IMR-90 (cell line): Measurements from ENCODE around the gene ZNF732. TPM values are rescaled to one million over a fixed set of nuclear protein-coding genes. Genes with fewer than 3 reads are reported as not detected.

Experiments used
- ATAC-seq: fragments of 200-7000 bp; cut with Tn5 transposase; 2 replicates; pipeline ENCODE4 v1.9.1; 2020; ENCODE audit warnings: low read depth, mild to moderate bottlenecking, moderate library complexity
- BruUV-seq: library from RNA; stranded (reverse); fragments of 400-500 nt; replicated peaks from 2 replicates; lab custom pipeline; 2021; lab: Mats Ljungman, UMichigan
- CTCF ChIA-PET: fragments of 300-600 bp; formaldehyde crosslinking; extraction: SDS; loops from one replicate; lab custom pipeline; 2021; ENCODE audit warnings: antibody characterized with exemption; lab: Yijun Ruan, JAX
- POLR2A ChIA-PET: fragments of 300-600 bp; sonication (Branson Sonifier 250); formaldehyde crosslinking; loops from one replicate; lab custom pipeline; 2022; ENCODE audit warnings: antibody characterized with exemption; ENCODE audit not compliant: unreplicated experiment; lab: Charles Lee
- DNase-seq: peaks from one replicate; pipeline ENCODE4 v3.0.0; 2013
- H2AFZ ChIP-seq: replicated peaks from 2 replicates; pipeline ENCODE3; 2013; ENCODE audit warnings: low read length, mild to moderate bottlenecking; ENCODE audit not compliant: poor library complexity
- H2AK5ac ChIP-seq: 2 replicates; pipeline ENCODE4 v1.6.1; 2013; ENCODE audit warnings: low read depth, low read length, inconsistent platforms
- H2AK9ac ChIP-seq: replicated peaks from 2 replicates; pipeline ENCODE3; 2013; ENCODE audit warnings: mild to moderate bottlenecking, low read depth, low read length, moderate library complexity; ENCODE audit not compliant: poor library complexity
- H2BK120ac ChIP-seq: 2 replicates; pipeline ENCODE4 v1.6.1; 2013; ENCODE audit warnings: low read depth, low read length, inconsistent platforms
- H2BK15ac ChIP-seq: 3 replicates; pipeline ENCODE4 v1.6.1; 2013; ENCODE audit warnings: low read depth, low read length, inconsistent platforms
- H2BK20ac ChIP-seq: 2 replicates; pipeline ENCODE4 v1.6.1; 2013; ENCODE audit warnings: low read depth, mild to moderate bottlenecking, inconsistent platforms, low read length, moderate library complexity
- H2BK5ac ChIP-seq: 2 replicates; pipeline ENCODE4 v1.6.1; 2013; ENCODE audit warnings: mild to moderate bottlenecking, low read depth, low read length, inconsistent platforms; ENCODE audit not compliant: poor library complexity, severe bottlenecking
- H3K14ac ChIP-seq: replicated peaks from 2 replicates; pipeline ENCODE4 v1.6.1; 2013; ENCODE audit warnings: low read depth, low read length, inconsistent platforms
- H3K18ac ChIP-seq: 2 replicates; pipeline ENCODE4 v1.6.1; 2013; ENCODE audit warnings: low read depth, low read length, control low read depth
- H3K23ac ChIP-seq: 2 replicates; pipeline ENCODE4 v1.6.1; 2013; ENCODE audit warnings: low read depth, low read length, inconsistent platforms
- H3K27ac ChIP-seq: 2 replicates; pipeline ENCODE4 v1.5.1; 2013; ENCODE audit warnings: mild to moderate bottlenecking, control low read depth, low read length; ENCODE audit not compliant: insufficient read depth
- H3K27me3 ChIP-seq: 2 replicates; pipeline ENCODE4 v1.6.1; 2013; ENCODE audit warnings: low read length; ENCODE audit not compliant: control insufficient read depth, insufficient read depth
- H3K36me3 ChIP-seq: 2 replicates; pipeline ENCODE4 v1.6.1; 2013; ENCODE audit warnings: low read length, mixed read lengths; ENCODE audit not compliant: control insufficient read depth, insufficient read depth
- H3K4ac ChIP-seq: 2 replicates; pipeline ENCODE4 v1.6.1; 2013; ENCODE audit warnings: low read depth, low read length, inconsistent platforms
- H3K4me1 ChIP-seq: 2 replicates; pipeline ENCODE4 v1.6.1; 2013; ENCODE audit warnings: low read length, mixed read lengths; ENCODE audit not compliant: control insufficient read depth, insufficient read depth
- H3K4me2 ChIP-seq: 2 replicates; pipeline ENCODE4 v1.6.1; 2013; ENCODE audit warnings: low read depth, mild to moderate bottlenecking, control low read depth, low read length, moderate library complexity
- H3K4me3 ChIP-seq: 2 replicates; pipeline ENCODE4 v1.5.1; 2013; ENCODE audit warnings: low read depth, mild to moderate bottlenecking, control low read depth, low read length, moderate library complexity; ENCODE audit not compliant: insufficient read depth
- H3K56ac ChIP-seq: 2 replicates; pipeline ENCODE4 v1.6.1; 2013; ENCODE audit warnings: low read length, inconsistent platforms; ENCODE audit not compliant: insufficient read depth; ENCODE audit errors: extremely low read depth
- H3K79me1 ChIP-seq, 2 experiments: 2 replicates each; pipeline ENCODE4 v1.6.1; 2013; ENCODE audit warnings: low read length in 2 of 2, inconsistent platforms in 1 of 2, low read depth in 1 of 2
- H3K9ac ChIP-seq: 2 replicates; pipeline ENCODE4 v1.6.1; 2013; ENCODE audit warnings: low read depth, low read length, control low read depth
- H3K9me1 ChIP-seq: 2 replicates; pipeline ENCODE4 v1.6.1; 2013; ENCODE audit warnings: low read length, inconsistent platforms; ENCODE audit not compliant: insufficient read depth
- H3K9me3 ChIP-seq: 2 replicates; pipeline ENCODE4 v1.6.1; 2013; ENCODE audit warnings: low read length; ENCODE audit not compliant: control insufficient read depth, insufficient read depth
- H4K20me1 ChIP-seq: 2 replicates; pipeline ENCODE4 v1.6.1; 2013; ENCODE audit warnings: low read length, inconsistent platforms; ENCODE audit not compliant: insufficient read depth
- H4K5ac ChIP-seq: 2 replicates; pipeline ENCODE4 v1.6.1; 2013; ENCODE audit warnings: mild to moderate bottlenecking, low read depth, low read length, control low read depth
- H4K8ac ChIP-seq, 2 experiments: 2 replicates each; pipeline ENCODE4 v1.6.1; 2013; ENCODE audit warnings: low read depth in 2 of 2, low read length in 2 of 2, control low read depth in 1 of 2, inconsistent platforms in 1 of 2
- H4K91ac ChIP-seq: 2 replicates; pipeline ENCODE4 v1.6.1; 2013; ENCODE audit warnings: low read depth, low read length, inconsistent platforms; ENCODE audit not compliant: insufficient read depth
- BHLHE40 ChIP-seq: fragments of 150-350 bp; IDR thresholded peaks from 2 replicates; pipeline ENCODE4 v1.6.1; 2016; ENCODE audit warnings: mild to moderate bottlenecking, low read depth, low read length
- CEBPB ChIP-seq: IDR thresholded peaks from 2 replicates; pipeline ENCODE4 v1.6.1; 2012; ENCODE audit warnings: low read depth, low read length, improper control_type of control experiment
- CHD1 ChIP-seq: IDR thresholded peaks from 2 replicates; pipeline ENCODE4 v1.6.1; 2012; ENCODE audit warnings: low read depth, low read length, improper control_type of control experiment
- CTCF ChIP-seq: conservative IDR thresholded peaks from 2 replicates; pipeline ENCODE4 v1.5.1; 2012; ENCODE audit warnings: mild to moderate bottlenecking, low read depth, low read length, improper control_type of control experiment
- FOS ChIP-seq: fragments of 150-350 bp; IDR thresholded peaks from 2 replicates; pipeline ENCODE4 v1.6.1; 2016; ENCODE audit warnings: low read depth, low read length
- MAZ ChIP-seq: IDR thresholded peaks from 2 replicates; pipeline ENCODE4 v1.6.1; 2012; ENCODE audit warnings: low read depth, mild to moderate bottlenecking, low read length, improper control_type of control experiment, moderate library complexity, borderline replicate concordance
- MXI1 ChIP-seq: IDR thresholded peaks from 2 replicates; pipeline ENCODE4 v1.6.1; 2012; ENCODE audit warnings: low read depth, mild to moderate bottlenecking, low read length, moderate library complexity, borderline replicate concordance
- NFE2L2 ChIP-seq: fragments of 150-350 bp; IDR thresholded peaks from 2 replicates; pipeline ENCODE4 v1.6.1; 2016; ENCODE audit warnings: low read depth, mild to moderate bottlenecking, low read length
- POLR2A ChIP-seq: IDR thresholded peaks from 2 replicates; pipeline ENCODE4 v1.6.1; 2012; ENCODE audit warnings: mild to moderate bottlenecking, low read depth, low read length
- RAD21 ChIP-seq: IDR thresholded peaks from 2 replicates; pipeline ENCODE4 v1.6.1; 2012; ENCODE audit warnings: low read length, improper control_type of control experiment
- RCOR1 ChIP-seq: IDR thresholded peaks from 2 replicates; pipeline ENCODE4 v1.6.1; 2012; ENCODE audit warnings: mild to moderate bottlenecking, low read length, improper control_type of control experiment; ENCODE audit not compliant: insufficient replicate concordance
- RFX5 ChIP-seq: IDR thresholded peaks from 2 replicates; pipeline ENCODE4 v1.8.0; 2012; ENCODE audit warnings: low read depth, mild to moderate bottlenecking, low read length, moderate library complexity
- SMC3 ChIP-seq: fragments of 150-350 bp; IDR thresholded peaks from 2 replicates; pipeline ENCODE4 v1.6.1; 2016; ENCODE audit warnings: low read depth, mild to moderate bottlenecking, antibody characterized with exemption, low read length, moderate library complexity
- USF2 ChIP-seq: fragments of 150-350 bp; IDR thresholded peaks from 2 replicates; pipeline ENCODE4 v1.6.1; 2017; ENCODE audit warnings: mild to moderate bottlenecking, antibody characterized with exemption, low read length, low read depth
- WGBS, 2 experiments: methylation state at CpG; one replicate each; pipeline versions ENCODE4 v1.1.5 to v1.1.7; 2013; ENCODE audit warnings: missing lambda C conversion rate in 2 of 2; ENCODE audit not compliant: insufficient read length in 1 of 2; ENCODE audit errors: extremely low coverage in 2 of 2; 5-methylcytosine and 5-hydroxymethylcytosine counted together
- dilution Hi-C: fragments of 300-500 bp; cut with HindIII; formaldehyde crosslinking; loops from one replicate; pipeline ENCODE4 v1.14.3; 2018; ENCODE audit warnings: low sequenced_read_pairs; ENCODE audit not compliant: unreplicated experiment
- in situ Hi-C: fragments of 300-500 bp; cut with MboI; formaldehyde crosslinking; loops from 3 replicates; pipeline ENCODE4 v1.14.3; 2019; ENCODE audit warnings: low sequenced_read_pairs, inconsistent platforms, mixed read lengths
- intact Hi-C: fragments of 100-400 bp; cut with micrococcal nuclease; formaldehyde crosslinking; loops from 2 replicates; pipeline ENCODE4 v1.10.0; 2022
- polyA plus RNA-seq, 3 experiments: library from polyadenylated mRNA; depleted of rRNA; stranded (reverse); fragments of >200 nt; gene quantifications; 2 replicates each; pipeline ENCODE4 v1.2.3, GENCODE V29; 2012; ENCODE audit warnings: low replicate concordance in 1 of 3
- total RNA-seq: library from RNA; depleted of rRNA; stranded (reverse); fragments of >200 nt; gene quantifications from 2 replicates; pipeline ENCODE4 v1.2.3, GENCODE V29; 2012

The ZNF732 gene
- total and polyA plus RNA-seq, 2 of the 4 experiments (the other 2 are of a cell fraction): under 0.01 TPM; not detected in 1

GRCh38 chr4:236028-236427, 69.2 kb downstream of the ZNF732 start:
- no peak overlapping the region for H3K9ac ChIP-seq
- H3K14ac ChIP-seq: no peak overlapping the region
- H3K4me1 ChIP-seq: no peaks in the 10 kb centered on the region
- no peak overlapping the region for H3K4me2 ChIP-seq
- no peaks in the 10 kb centered on the region for H3K79me1 ChIP-seq
- H3K23ac ChIP-seq: no peak overlapping the region
- CTCF ChIA-PET: no interaction called here
- no peak overlapping the region for H4K91ac ChIP-seq
- H2AK9ac ChIP-seq: no peak overlapping the region
- H3K27me3 ChIP-seq: no peaks in the 10 kb centered on the region
- no peaks in the 10 kb centered on the region for H3K9me1 ChIP-seq
- ATAC-seq (no peak), DNase-seq (no peak)
- H2BK120ac ChIP-seq: no peak overlapping the region
- H2BK15ac ChIP-seq: no peak overlapping the region
- no peak overlapping the region for H2AK5ac ChIP-seq
- no peak overlapping the region for H4K8ac ChIP-seq
- intact Hi-C loops (no loop called here), dilution Hi-C loops (no loop called here), in situ Hi-C loops (no loop called here)
- no peak overlapping the region for H3K4me3 ChIP-seq
- H4K5ac ChIP-seq: no peak overlapping the region
- H3K9me3 ChIP-seq: peaks cover 21% of the 10 kb centered on the region
- H3K36me3 ChIP-seq: no peaks in the 10 kb centered on the region
- TF ChIP-seq CHD1: no peak
- TF ChIP-seq RFX5: no peak
- TF ChIP-seq CEBPB: no peak
- no peak for TF ChIP-seq POLR2A
- TF ChIP-seq RAD21: no peak
- no peak for TF ChIP-seq CTCF
- no peak for TF ChIP-seq BHLHE40
- no peak for TF ChIP-seq MAZ
- TF ChIP-seq NFE2L2: no peak
- no peak for TF ChIP-seq USF2
- no peak for TF ChIP-seq RCOR1
- TF ChIP-seq FOS: no peak
- no peak for TF ChIP-seq MXI1
- TF ChIP-seq SMC3: no peak
- H2BK5ac ChIP-seq: no peak overlapping the region
- no peak overlapping the region for H3K18ac ChIP-seq
- BruUV-seq: no TSS peak
- H2AFZ ChIP-seq: no peak overlapping the region
- no peaks in the 10 kb centered on the region for H4K20me1 ChIP-seq
- no peak overlapping the region for H3K56ac ChIP-seq
- no peak overlapping the region for H2BK20ac ChIP-seq
- no peak overlapping the region for H3K27ac ChIP-seq
- no CpG with 5 or more reads among the region's 2 CpGs for WGBS, 2 experiments
- POLR2A ChIA-PET: no interaction called here
- no peak overlapping the region for H3K4ac ChIP-seq
